ENCODE results near the gene VCPKMT. TPM values are rescaled to one million over a fixed set of nuclear protein-coding genes. Genes with fewer than 3 reads are reported as not detected.

Gene VCPKMT
- total RNA-seq, 2 experiments from 2014 or later = 12.6 to 13.3 TPM

DNA sequence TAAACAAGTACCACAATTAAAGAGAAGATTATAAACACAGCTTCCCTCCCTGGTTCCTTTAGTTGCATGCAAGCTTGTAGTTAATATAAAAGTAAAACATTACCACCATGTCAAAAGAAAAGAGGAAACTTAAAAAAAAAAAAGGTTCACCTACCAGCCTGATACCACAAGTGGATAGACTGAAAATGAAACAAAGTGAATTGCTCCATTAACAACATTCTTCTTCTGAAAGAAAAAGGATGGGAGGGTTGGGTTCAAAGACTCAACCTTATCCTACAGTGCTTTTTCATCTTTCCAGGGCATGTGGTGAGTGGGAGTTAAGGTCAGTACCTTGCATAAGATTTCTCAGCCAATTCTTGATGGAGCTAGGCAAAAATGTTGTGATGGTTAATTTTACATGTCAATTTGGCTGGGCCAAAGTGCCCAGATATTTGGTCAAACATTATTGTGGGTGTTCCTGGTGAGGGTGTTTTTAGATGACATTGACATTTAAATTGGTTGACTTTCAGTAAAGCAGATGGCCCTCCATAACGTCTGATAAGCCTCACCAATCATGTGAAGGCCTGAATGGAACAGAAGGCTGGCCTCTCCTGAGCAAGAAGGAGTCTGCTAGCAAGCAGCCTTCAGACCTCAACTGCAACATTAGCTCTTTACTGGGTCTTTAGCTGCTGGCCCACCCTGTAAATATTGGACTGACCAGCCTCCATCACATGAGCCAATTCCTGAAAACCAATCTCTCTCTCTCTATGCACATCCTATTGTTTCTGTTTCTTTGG is 28.8 kb downstream of the VCPKMT start:
- intact Hi-C loops (cut with micrococcal nuclease; ENCODE audit: unreplicated experiment) = loop anchor here (5.0 kb wide), 1 partner anchor 85 kb away; no protein-coding TSS in a partner anchor
- H3K4me2 ChIP-seq (ENCODE audit: low read length) = no peak overlapping the region
- no TSS peak for BruUV-seq (replicated peaks)
- H2AFZ ChIP-seq (ENCODE audit: low read length) = no peak overlapping the region
- H4K20me1 ChIP-seq (ENCODE audit: insufficient read depth, low read length) = no peaks in the 10 kb centered on the region
- ChIA-PET CTCF (ENCODE audit: unreplicated experiment) (interaction anchor here (0.5 kb wide), 1 partner anchor 226 kb away, joined by 4 read pairs; no protein-coding TSS in a partner anchor), POLR2A (interaction anchor here (0.6 to 1.3 kb wide), 7 partner anchors 8 to 507 kb away, joined by 3 to 10 read pairs (median 3); no protein-coding TSS in a partner anchor)
- TF ChIP-seq, protein P1, sequence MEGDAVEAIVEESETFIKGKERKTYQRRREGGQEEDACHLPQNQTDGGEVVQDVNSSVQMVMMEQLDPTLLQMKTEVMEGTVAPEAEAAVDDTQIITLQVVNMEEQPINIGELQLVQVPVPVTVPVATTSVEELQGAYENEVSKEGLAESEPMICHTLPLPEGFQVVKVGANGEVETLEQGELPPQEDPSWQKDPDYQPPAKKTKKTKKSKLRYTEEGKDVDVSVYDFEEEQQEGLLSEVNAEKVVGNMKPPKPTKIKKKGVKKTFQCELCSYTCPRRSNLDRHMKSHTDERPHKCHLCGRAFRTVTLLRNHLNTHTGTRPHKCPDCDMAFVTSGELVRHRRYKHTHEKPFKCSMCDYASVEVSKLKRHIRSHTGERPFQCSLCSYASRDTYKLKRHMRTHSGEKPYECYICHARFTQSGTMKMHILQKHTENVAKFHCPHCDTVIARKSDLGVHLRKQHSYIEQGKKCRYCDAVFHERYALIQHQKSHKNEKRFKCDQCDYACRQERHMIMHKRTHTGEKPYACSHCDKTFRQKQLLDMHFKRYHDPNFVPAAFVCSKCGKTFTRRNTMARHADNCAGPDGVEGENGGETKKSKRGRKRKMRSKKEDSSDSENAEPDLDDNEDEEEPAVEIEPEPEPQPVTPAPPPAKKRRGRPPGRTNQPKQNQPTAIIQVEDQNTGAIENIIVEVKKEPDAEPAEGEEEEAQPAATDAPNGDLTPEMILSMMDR (conservative IDR thresholded peaks at IDR 0.05; ENCODE audit: low read length) = no peak
- no peak for TF ChIP-seq EZH2phosphoT487 (IDR thresholded peaks at IDR 0.05; ENCODE audit: borderline replicate concordance, low read depth, low read length)
- H3K27ac ChIP-seq (ENCODE audit: low read depth, low read length, poor library complexity, severe bottlenecking) = no peak overlapping the region
- no peaks in the 10 kb centered on the region for H3K79me2 ChIP-seq (ENCODE audit: insufficient read depth, low read depth, low read length)
- H3K4me3 ChIP-seq (ENCODE audit: low read depth, low read length, poor library complexity, severe bottlenecking) = no peak overlapping the region
- no peaks in the 10 kb centered on the region for H3K9me3 ChIP-seq (ENCODE audit: low read length)
- no peak for DNase-seq (ENCODE audit: low spot score)
- H3K36me3 ChIP-seq (ENCODE audit: insufficient read depth, low read length) = no peaks in the 10 kb centered on the region
- no peaks in the 10 kb centered on the region for H3K9me2 ChIP-seq (ENCODE audit: insufficient read depth, low read length)
- H3K4me1 ChIP-seq (ENCODE audit: insufficient read depth, low read length, poor library complexity, severe bottlenecking) = peaks cover 41% of the 10 kb centered on the region

DNA sequence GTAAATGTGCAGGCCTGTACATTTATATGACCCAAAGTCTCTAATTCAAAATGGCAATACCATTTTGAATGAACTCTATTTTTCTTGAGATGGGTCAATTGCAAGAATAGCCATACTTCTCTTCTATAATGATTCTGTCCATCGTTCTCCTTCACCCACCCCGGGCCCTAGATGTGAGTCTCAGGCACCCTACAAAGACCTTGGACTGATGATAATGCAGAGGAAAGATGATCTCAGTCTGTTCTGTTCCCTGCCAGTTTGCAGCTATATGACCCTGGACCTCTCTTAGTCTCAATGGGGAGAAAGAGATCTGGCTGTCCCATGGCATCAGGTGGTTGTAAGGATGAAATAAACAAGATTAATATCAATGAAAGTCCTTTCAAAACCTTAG is 30.1 kb downstream of the VCPKMT start:
- Histone ChIP-seq H3K4me2 (ENCODE audit: low read length) (peak overlapping the region; percentile 48), H3K4me3 (ENCODE audit: low read depth, low read length, poor library complexity, severe bottlenecking) (no peak overlapping the region)
- no TSS peak for BruUV-seq (replicated peaks)

More for the DNA sequence above, 30.1 kb downstream of the VCPKMT start:
- ChIA-PET CTCF (ENCODE audit: unreplicated experiment) (no interaction called here), POLR2A (interaction anchor here (0.8 to 1.3 kb wide), 3 partner anchors 11 to 234 kb away, joined by 3 read pairs; partner anchors contain the start of gene NEMF)
- DNase-seq (ENCODE audit: low spot score) = no peak
- H3K36me3 ChIP-seq (ENCODE audit: insufficient read depth, low read length) = no peaks in the 10 kb centered on the region
- no peaks in the 10 kb centered on the region for H4K20me1 ChIP-seq (ENCODE audit: insufficient read depth, low read length)
- no peaks in the 10 kb centered on the region for H3K9me2 ChIP-seq (ENCODE audit: insufficient read depth, low read length)
- no peaks in the 10 kb centered on the region for H3K79me2 ChIP-seq (ENCODE audit: insufficient read depth, low read depth, low read length)
- TF ChIP-seq EZH2phosphoT487 (IDR thresholded peaks at IDR 0.05; ENCODE audit: borderline replicate concordance, low read depth, low read length) = no peak
- TF ChIP-seq, protein P1 (conservative IDR thresholded peaks at IDR 0.05; ENCODE audit: low read length) = no peak
- H2AFZ ChIP-seq (ENCODE audit: low read length) = peak overlapping the region; percentile 76; the same call in 1 of the 2 replicates
- no peaks in the 10 kb centered on the region for H3K9me3 ChIP-seq (ENCODE audit: low read length)
- H3K27ac ChIP-seq (ENCODE audit: low read depth, low read length, poor library complexity, severe bottlenecking) = no peak overlapping the region
- H3K4me1 ChIP-seq (ENCODE audit: insufficient read depth, low read length, poor library complexity, severe bottlenecking) = peaks cover 47% of the 10 kb centered on the region
- intact Hi-C loops (cut with micrococcal nuclease; ENCODE audit: unreplicated experiment) = loop anchor here (5.0 kb wide), 1 partner anchor 84 kb away; no protein-coding TSS in a partner anchor

All from OCI-LY7 (cell line).